ENCODE results near the gene TIMP3.
A peak's percentile ranks its signal among the peaks of the same experiment; 100 is the strongest.

TIMP3 gene

DNA sequence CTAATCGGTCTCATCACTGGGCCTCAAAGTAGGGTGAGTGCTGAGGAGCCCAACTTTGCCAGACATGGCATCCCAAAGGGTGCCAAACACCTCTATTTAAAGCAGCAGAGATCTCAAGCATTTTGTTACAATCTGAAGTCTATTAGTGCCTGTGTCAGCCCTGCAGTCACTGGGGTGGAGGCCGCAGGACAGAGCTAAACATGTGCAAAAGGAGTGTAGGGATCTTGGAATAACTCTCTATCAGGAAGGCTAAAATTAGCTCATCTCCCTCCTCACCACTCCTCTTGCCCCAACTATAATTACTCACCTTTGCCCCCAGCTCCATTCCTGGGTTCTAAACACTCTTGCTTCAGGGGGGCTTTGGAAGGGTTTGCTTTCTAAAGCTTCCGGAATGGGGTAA, 87.5 kb downstream of the TIMP3 start:
- DNase-seq: no peak

DNA sequence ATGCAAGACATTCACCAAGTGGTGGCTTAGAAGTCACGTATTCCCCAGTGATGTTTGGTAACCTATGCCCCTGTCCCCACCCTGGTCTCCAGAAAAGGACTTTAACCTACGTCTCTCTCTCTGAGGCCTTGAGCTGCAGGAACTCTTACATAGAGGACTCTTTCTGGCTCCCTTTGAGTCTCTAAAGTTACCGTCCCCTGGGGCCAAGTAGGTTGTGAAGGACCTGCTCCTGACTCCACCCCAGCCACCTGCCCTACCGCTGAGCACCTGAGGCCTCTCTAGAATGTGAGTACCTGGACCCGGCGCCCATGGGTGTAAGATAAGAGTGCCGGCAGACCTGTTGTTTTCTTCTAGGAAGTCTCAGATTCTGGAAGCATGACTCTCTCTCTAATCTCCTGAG, 95.4 kb downstream of the TIMP3 start:
- no peak for DNase-seq

DNA sequence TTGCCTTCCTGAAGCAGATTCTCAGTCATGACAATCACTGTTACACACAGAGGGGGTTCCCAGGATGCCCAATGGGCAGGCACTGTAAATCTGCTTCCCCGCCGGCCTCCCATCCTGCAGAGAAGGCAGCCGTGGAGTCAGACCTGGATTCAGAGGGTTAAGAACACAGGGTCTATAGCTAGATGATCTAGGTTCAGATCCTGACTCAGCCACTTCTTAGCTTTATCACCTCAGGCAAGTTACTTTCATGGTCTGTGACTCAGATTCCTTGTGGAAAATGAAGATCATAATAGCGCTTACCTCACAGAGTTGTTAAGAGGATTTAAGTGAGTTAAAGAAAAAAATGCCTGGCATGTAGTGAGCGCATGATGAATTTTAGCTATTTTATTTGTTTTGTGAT, 95.9 kb downstream of the TIMP3 start:
- no peak for DNase-seq

- DNase-seq: no peak
Observed at GRCh38 chr22:32900886-32901635, 99.6 kb downstream of the TIMP3 start.

DNA sequence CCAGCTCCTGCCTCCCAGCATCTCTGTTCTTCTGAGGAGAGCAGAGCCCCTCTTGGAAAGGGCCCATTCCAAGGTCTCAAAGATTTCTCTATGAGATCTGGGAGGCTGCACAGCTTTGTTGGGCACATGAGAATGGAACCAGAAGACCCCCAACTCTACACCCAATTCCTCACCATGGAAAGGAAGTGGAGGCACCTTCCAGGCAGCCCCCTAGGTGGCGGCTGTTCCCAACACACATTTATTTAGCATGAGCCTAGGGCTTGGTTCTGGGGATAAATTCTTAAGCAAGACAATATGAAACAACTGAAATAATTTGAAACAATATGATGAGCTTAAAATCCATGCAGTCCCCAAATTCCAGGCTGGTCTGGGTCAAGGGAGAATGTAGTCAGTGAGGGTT, 100.4 kb downstream of the TIMP3 start:
- DNase-seq: no peak

DNA sequence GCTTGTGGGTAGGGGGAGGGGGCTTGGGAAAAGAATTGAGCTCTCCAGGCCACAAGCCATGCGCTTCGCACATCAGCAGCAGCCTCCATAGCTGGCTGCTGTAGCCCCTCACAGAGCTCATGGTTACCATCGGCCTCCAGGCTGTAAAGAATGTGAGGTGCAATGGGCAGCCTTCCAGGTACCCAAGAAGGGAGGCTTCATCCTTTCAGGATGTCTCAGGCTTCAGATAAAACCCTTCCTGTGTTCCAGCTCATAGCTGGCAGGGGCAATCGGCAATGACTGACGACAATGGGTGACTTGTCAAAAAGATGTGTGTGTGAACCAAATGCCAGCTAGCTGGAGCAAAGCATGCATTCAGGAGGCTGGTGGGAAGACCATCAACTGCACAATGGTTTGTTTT, 102.0 kb downstream of the TIMP3 start:
- no peak for DNase-seq

DNA sequence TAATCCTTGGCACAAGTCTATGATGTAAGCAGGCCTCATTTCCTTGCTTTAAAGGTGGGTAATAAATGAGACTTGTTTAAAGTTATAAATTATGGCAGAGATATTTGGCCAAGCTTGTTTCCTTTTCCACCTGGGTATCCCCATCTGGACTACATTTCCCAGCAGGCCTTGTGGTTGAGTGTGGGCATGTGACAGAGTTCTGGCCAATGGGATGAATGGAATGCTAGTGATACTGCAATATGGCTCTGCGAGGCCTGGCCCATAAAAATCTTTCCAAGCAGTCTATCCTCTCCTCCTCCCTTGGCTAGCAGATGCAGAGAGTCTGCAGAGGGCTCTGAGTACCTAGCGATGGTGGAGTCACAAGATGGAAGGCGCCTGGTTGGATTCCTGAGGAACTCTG, 102.5 kb downstream of the TIMP3 start:
- peak; percentile 46 for DNase-seq

GRCh38 chr22:32905400-32905799, 103.9 kb downstream of the TIMP3 start:
- DNase-seq: no peak

- no peak for DNase-seq
Observed at GRCh38 chr22:32909581-32910428, 108.3 kb downstream of the TIMP3 start.

DNA sequence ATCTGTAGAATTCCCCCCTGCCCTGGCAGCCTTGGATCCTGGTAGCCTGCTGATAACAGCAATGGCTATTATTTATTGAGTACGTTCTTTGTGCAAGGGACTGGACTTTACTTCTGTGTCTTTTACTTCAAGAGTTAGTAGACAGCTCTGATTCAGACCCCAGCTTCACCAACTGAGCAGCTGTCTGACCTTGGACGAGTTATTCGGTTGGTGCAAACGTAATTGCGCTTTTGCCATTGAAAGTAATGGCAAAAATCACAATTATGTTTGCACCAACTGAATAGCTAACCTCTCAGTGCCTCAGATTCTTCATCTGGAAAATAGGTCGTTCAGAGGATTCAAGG, 108.9 kb downstream of the TIMP3 start:
- no peak for DNase-seq

- no peak for DNase-seq
Observed at GRCh38 chr22:32911503-32911902, 110.0 kb downstream of the TIMP3 start.
